HG03159 (cell line): ENCODE results near the gene TRAPPC3L.
"Not testable (repeated sequence)": the region's sequence is repeated elsewhere in the genome, so short reads cannot be mapped to it uniquely, and the experiment has no call there.

ENCODE experiments used
- ATAC-seq: cut with Tn5 transposase; IDR thresholded peaks from one replicate; pipeline ENCODE4 v1.9.1; 2021; ENCODE audit warnings: mild to moderate bottlenecking, moderate library complexity; ENCODE audit not compliant: unreplicated experiment

The TRAPPC3L gene

GRCh38 chr6:116515141-116515540 lies 30.3 kb downstream of the TRAPPC3L start:
- ATAC-seq: no peak

- ATAC-seq: no peak
These were observed 31.4 kb downstream of the TRAPPC3L start for GRCh38 chr6:116514111-116514510.

GRCh38 chr6:116513224-116513875 lies 32.1 kb downstream of the TRAPPC3L start:
- ATAC-seq: no peak

- ATAC-seq: no peak
These were observed 32.8 kb downstream of the TRAPPC3L start for GRCh38 chr6:116512734-116513133.

GRCh38 chr6:116512111-116512559 lies 33.3 kb downstream of the TRAPPC3L start:
- ATAC-seq: peak; percentile 83

- ATAC-seq: no peak
These were observed 33.9 kb downstream of the TRAPPC3L start, which contains the start of gene CALHM5 for GRCh38 chr6:116511424-116512110. Gene CALHM5, plus strand, starts transcription at chr6:116511639. Its CDS starts 58 bp downstream, at chr6:116511697.

- ATAC-seq: no peak
These were observed 37.0 kb downstream of the TRAPPC3L start for GRCh38 chr6:116508527-116508926.

GRCh38 chr6:116507324-116507723 lies 38.2 kb downstream of the TRAPPC3L start:
- ATAC-seq: no peak

- ATAC-seq: no peak
These were observed 44.5 kb downstream of the TRAPPC3L start for GRCh38 chr6:116500969-116501433.

- ATAC-seq: no peak
These were observed 48.3 kb downstream of the TRAPPC3L start for GRCh38 chr6:116497113-116497676.

GRCh38 chr6:116495161-116495560 lies 50.3 kb downstream of the TRAPPC3L start:
- not testable (repeated sequence) for ATAC-seq

GRCh38 chr6:116492331-116493067 lies 53.0 kb downstream of the TRAPPC3L start:
- ATAC-seq: no peak

- no peak for ATAC-seq
These were observed 53.7 kb downstream of the TRAPPC3L start for GRCh38 chr6:116491610-116492330.

- ATAC-seq: no peak
These were observed 59.8 kb downstream of the TRAPPC3L start for GRCh38 chr6:116485559-116486184.

GRCh38 chr6:116483616-116484015 lies 61.9 kb downstream of the TRAPPC3L start:
- ATAC-seq: no peak

GRCh38 chr6:116482780-116483179 lies 62.7 kb downstream of the TRAPPC3L start:
- no peak for ATAC-seq

- peak; percentile 100 for ATAC-seq
These were observed 69.3 kb downstream of the TRAPPC3L start for GRCh38 chr6:116476002-116476678.

- ATAC-seq: no peak
These were observed 70.3 kb downstream of the TRAPPC3L start for GRCh38 chr6:116475141-116475540.

- no peak for ATAC-seq
These were observed 72.8 kb downstream of the TRAPPC3L start for GRCh38 chr6:116472706-116473105.
